Lower lobe of right lung (tissue), 2 donors: ENCODE data around the gene PBXIP1. TPM values are rescaled to one million over a fixed set of nuclear protein-coding genes. Genes with fewer than 3 reads are reported as not detected.
A peak's percentile ranks its signal among the peaks of the same experiment; 100 is the strongest.

ENCODE experiments used
- ATAC-seq, 2 donors: fragments of 200-7000 bp; cut with Tn5 transposase; one replicate each; pipeline ENCODE4 v1.9.1; 2020 to 2022; ENCODE audit warnings: mild to moderate bottlenecking in 2 of 2, moderate library complexity in 2 of 2
- DNase-seq: peaks from one replicate; pipeline ENCODE4 v3.0.0-alpha.2; 2020
- H3K27ac ChIP-seq: fragments of 200-600 bp; one replicate; pipeline ENCODE4 v1.8.0; 2022
- H3K27me3 ChIP-seq: fragments of 200-600 bp; one replicate; pipeline ENCODE4 v1.8.0; 2022; ENCODE audit warnings: low read depth
- H3K36me3 ChIP-seq: fragments of 200-600 bp; one replicate; pipeline ENCODE4 v1.8.0; 2022; ENCODE audit warnings: mild to moderate bottlenecking
- H3K4me1 ChIP-seq: fragments of 200-600 bp; one replicate; pipeline ENCODE4 v1.8.0; 2022
- H3K4me3 ChIP-seq: fragments of 200-600 bp; one replicate; pipeline ENCODE4 v1.8.0; 2022; ENCODE audit warnings: mild to moderate bottlenecking
- H3K9me3 ChIP-seq: fragments of 200-600 bp; one replicate; pipeline ENCODE4 v1.8.0; 2022
- intact Hi-C: fragments of 100-400 bp; cut with DNase I; formaldehyde crosslinking; loops from one replicate; pipeline ENCODE4 v1.11.0; 2022
- total RNA-seq: library from RNA; stranded (reverse); fragmentation: NEBNext Ultra II Directional; extraction: Animal tissue kit (Norgen Biotek cat#: 25700); gene quantifications from one replicate; pipeline ENCODE4 v1.2.1, GENCODE V29; 2021
- TF ChIP-seq, protein P1 (sequence below): fragments of 200-600 bp; IDR thresholded peaks from one replicate; pipeline ENCODE4 v1.8.0; 2022; ENCODE audit warnings: antibody characterized with exemption, mild to moderate bottlenecking
- donor health status: DM: no; HTN: yes; CAD: no; lungs with severe emphysema.

The PBXIP1 gene
- total RNA-seq, 1 donor from 2014 or later, result 68.1 TPM

DNA sequence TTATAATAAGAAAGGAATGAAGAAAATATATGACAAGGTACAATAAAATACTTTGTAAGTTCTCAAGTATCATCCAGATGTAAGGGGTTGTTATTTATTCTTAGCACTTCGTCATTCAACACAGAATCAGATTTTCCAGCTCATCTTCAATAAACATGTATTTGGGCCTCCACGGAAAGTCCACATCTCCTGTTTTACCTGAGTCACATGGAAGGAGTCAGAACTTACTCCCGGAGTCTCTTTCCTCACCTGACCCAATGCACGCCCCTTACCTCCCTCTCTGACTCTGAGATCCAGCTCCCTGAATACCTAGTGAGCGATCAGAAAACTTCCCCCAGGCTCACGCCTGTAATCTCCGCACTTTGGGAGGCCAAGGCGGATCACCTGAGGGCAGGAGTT, 17.9 kb downstream of the PBXIP1 start:
- ATAC-seq, result no peak
- H3K4me1 ChIP-seq, result peaks cover 34% of the 10 kb centered on the region
- peak overlapping the region; percentile 73 for H3K4me3 ChIP-seq
- H3K9me3 ChIP-seq, result no peaks in the 10 kb centered on the region
- H3K36me3 ChIP-seq, result no peaks in the 10 kb centered on the region
- intact Hi-C loops, result no loop called here
- no peaks in the 10 kb centered on the region for H3K27me3 ChIP-seq
- TF ChIP-seq, protein P1, sequence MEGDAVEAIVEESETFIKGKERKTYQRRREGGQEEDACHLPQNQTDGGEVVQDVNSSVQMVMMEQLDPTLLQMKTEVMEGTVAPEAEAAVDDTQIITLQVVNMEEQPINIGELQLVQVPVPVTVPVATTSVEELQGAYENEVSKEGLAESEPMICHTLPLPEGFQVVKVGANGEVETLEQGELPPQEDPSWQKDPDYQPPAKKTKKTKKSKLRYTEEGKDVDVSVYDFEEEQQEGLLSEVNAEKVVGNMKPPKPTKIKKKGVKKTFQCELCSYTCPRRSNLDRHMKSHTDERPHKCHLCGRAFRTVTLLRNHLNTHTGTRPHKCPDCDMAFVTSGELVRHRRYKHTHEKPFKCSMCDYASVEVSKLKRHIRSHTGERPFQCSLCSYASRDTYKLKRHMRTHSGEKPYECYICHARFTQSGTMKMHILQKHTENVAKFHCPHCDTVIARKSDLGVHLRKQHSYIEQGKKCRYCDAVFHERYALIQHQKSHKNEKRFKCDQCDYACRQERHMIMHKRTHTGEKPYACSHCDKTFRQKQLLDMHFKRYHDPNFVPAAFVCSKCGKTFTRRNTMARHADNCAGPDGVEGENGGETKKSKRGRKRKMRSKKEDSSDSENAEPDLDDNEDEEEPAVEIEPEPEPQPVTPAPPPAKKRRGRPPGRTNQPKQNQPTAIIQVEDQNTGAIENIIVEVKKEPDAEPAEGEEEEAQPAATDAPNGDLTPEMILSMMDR, result no peak
- peak overlapping the region; percentile 99 for H3K27ac ChIP-seq
- no peak for DNase-seq

DNA sequence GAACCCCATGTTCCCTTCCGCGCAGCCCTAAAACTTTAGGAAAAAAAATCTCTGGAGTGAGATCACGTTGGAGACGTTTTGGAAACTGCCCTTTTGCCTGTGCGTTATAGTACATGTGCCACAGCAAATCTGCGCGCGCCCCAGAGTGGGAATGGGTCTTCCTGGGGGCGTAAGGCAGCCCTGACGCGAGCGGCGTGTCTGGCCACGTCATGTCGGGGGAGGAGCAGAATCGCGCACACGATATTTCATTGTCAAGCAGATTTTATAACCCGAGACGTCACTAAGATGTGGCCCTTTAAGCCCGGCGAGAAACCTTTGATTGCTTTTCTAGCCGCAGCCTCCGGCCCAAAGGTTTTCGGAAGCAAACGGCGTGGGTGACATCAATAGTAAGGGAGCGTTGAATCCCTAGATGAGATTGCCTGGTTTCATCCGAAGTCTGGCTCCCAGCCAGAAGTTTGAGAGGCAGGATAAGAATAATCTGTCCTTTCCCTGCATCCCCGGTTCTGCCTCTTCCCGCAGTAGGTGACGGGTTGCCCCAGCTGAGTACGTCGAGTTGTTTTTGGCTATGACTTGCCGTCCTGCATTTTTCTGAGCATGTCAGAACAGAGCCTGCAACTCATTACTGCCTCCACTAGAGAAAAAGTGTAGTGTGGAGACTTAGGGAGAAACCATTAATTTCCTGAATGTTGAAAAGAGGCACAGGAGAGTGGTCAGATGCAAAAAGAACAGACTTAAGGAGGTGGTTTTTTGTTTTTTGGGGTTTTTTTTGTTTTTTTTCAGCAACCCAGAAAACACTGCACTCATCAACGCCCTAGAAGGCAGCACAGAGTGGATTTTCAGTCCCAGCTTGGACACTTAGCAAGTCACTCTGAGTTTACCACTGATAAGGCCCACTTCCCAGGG, 18.6 kb downstream of the PBXIP1 start:
- no peaks in the 10 kb centered on the region for H3K27me3 ChIP-seq
- ATAC-seq (peak; percentile 89), DNase-seq (peak; percentile 93)
- TF ChIP-seq, protein P1, result peak; percentile 17
- H3K9me3 ChIP-seq, result no peaks in the 10 kb centered on the region
- peak overlapping the region; percentile 73 for H3K4me3 ChIP-seq
- intact Hi-C loops, result no loop called here
- peak overlapping the region; percentile 99 for H3K27ac ChIP-seq
- no peaks in the 10 kb centered on the region for H3K36me3 ChIP-seq
- H3K4me1 ChIP-seq, result peaks cover 27% of the 10 kb centered on the region

DNA sequence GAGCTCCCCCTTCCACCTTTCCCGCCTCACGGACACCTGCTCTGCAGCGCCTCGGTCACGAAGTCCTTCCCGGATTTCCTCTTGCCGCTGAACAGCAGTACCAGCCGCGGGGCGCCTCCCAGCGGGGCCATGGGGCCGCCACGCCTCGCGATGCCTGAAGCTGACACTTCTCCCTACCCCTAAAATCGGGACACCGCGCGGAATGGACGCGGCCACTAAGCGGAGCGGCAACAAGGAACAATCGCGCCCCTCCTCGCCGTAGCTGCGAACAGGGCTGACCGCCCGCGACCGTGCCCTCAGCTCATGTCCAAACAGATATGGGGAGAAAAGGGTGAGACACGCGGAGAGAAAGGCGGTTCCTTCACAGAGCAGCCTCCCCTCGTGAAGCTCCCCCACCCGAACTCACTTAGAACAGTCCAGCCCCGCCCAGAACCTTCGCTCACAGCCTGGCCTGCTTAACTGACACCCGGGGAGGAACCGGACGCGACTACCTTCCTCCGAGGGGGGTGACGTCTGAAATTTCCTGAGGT, 19.3 kb downstream of the PBXIP1 start, which contains the start of gene PMVK:
TSS of gene PMVK (minus strand) at position 165 of the 530 bp plus-strand sequence. CDS start at position 131, 34 bp downstream.
- DNase-seq, result peak; percentile 97
- Histone ChIP-seq H3K4me1 (peaks cover 23% of the 10 kb centered on the region), H3K27me3 (no peaks in the 10 kb centered on the region), H3K9me3 (no peaks in the 10 kb centered on the region), H3K36me3 (peaks cover 6% of the 10 kb centered on the region), H3K4me3 (peak within 1 kb of the TSS; percentile 73), H3K27ac (peak within 1 kb of the TSS; percentile 99)
- TF ChIP-seq, protein P1, result peak; percentile 44
- peak; percentile 95 for ATAC-seq
- intact Hi-C loops, result no loop called here

DNA sequence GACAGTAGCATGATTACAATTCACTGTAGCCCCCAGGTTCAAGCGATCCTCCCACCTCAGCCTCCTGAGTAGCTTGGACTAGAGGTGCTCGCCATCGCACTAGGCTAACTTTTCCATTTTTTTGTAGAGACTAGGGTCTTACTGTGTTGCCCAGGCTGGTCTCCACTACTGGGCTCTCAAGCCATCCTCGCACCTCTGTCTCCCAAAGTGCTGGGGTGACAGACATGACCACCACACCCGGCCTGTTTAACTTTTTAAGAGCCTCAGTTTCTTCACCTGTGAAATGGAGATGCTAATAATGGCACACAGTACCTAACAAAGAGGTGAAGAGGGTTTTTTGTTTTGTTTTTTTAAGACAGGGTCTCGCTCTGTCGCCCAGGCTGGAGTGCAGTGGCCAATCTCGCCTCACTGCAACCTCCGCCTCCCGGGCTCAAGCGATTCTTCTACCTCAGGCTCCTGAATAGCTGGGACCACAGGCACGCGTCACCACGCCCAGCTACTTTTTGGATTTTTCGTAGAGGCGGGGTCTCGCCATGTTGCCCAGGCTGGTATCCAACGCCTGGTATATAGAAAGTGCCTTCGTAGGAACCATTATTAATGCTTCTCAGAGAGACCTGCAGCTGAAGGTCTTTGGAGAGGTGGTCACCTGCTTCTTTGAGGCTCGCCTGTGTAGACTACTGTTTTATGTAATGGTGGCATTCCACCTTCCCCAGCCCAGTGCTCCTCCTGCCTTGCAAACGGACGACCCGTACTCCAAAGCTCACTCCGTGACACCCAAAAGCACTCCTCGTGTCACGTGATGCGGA, 19.9 kb downstream of the PBXIP1 start:
- H3K4me1 ChIP-seq, result peaks cover 19% of the 10 kb centered on the region
- intact Hi-C loops, result no loop called here
- TF ChIP-seq, protein P1, result no peak
- no peaks in the 10 kb centered on the region for H3K9me3 ChIP-seq
- peak overlapping the region; percentile 73 for H3K4me3 ChIP-seq
- H3K27ac ChIP-seq, result peak overlapping the region; percentile 99
- ATAC-seq (peak in 1 of 2 donors; percentile 2), DNase-seq (no peak)
- no peaks in the 10 kb centered on the region for H3K27me3 ChIP-seq
- H3K36me3 ChIP-seq, result peaks cover 13% of the 10 kb centered on the region

DNA sequence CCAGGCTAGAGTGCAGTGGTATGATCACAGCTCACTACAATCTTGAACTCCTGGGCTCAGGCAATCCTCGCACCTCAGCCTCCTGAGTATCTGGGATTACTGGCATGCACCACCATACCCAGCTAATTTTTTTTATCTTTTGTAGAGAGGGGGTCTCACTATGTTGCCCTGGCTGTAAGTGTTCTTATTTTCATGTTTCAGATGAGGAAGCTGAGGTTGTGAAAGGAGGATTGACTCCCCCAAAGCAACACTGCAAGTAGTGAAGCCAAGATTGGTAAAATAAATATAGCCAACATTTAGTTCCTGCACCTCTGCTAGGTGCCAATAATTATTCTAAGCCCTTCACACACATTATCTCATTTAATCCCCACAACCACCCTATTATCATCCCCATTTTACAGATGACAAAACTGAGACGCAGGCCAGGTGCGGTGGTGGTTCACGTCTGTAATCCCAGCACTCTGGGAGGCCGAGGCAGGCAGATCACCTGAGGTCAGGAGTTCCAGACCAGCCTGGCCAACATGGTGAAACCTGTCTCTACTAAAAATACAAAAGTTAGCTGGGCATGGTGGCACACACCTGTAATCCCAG, 21.4 kb downstream of the PBXIP1 start:
- intact Hi-C loops, result no loop called here
- Histone ChIP-seq H3K4me1 (peaks cover 19% of the 10 kb centered on the region), H3K27me3 (no peaks in the 10 kb centered on the region), H3K4me3 (no peak overlapping the region), H3K36me3 (peaks cover 21% of the 10 kb centered on the region), H3K27ac (no peak overlapping the region), H3K9me3 (no peaks in the 10 kb centered on the region)
- DNase-seq (no peak), ATAC-seq (no peak)
- TF ChIP-seq, protein P1, result no peak
